Heart right ventricle (tissue), 16 donors: ENCODE results near the gene WNK3. TPM values are rescaled to one million over a fixed set of nuclear protein-coding genes. Genes with fewer than 3 reads are reported as not detected.

Experiments used
- ATAC-seq, 8 donors: fragments of 200-7000 bp; cut with Tn5 transposase; one replicate each; pipeline ENCODE4 v1.9.1; 2020; ENCODE audit warnings: mild to moderate bottlenecking in 8 of 8, moderate library complexity in 8 of 8, moderate number of reproducible peaks in 1 of 8
- DNase-seq, 2 donors: peaks; one replicate each; pipeline ENCODE4 v3.0.0-alpha.2; 2020
- H3K27ac ChIP-seq, 10 donors: fragments of 200-600 bp; sonication (generic) in 2 of 10; one replicate each; pipeline versions ENCODE4 v1.5.0 to v1.8.0; 2020 to 2022; ENCODE audit warnings: mild to moderate bottlenecking in 3 of 10
- H3K27me3 ChIP-seq, 7 donors: fragments of 200-600 bp; one replicate each; pipeline ENCODE4 v1.8.0; 2021 to 2022; ENCODE audit warnings: mild to moderate bottlenecking in 2 of 7
- H3K36me3 ChIP-seq, 9 donors: fragments of 200-600 bp; sonication (generic) in 1 of 9; one replicate each; pipeline versions ENCODE4 v1.5.0 to v1.8.0; 2020 to 2022; ENCODE audit warnings: mild to moderate bottlenecking in 2 of 9
- H3K4me1 ChIP-seq, 9 donors: fragments of 200-600 bp; sonication (generic) in 1 of 9; one replicate each; pipeline versions ENCODE4 v1.5.0 to v1.8.0; 2020 to 2022; ENCODE audit warnings: mild to moderate bottlenecking in 4 of 9
- H3K4me3 ChIP-seq, 10 donors: fragments of 200-600 bp; sonication (generic) in 2 of 10; one replicate each; pipeline versions ENCODE4 v1.5.0 to v1.8.0; 2020 to 2022; ENCODE audit warnings: mild to moderate bottlenecking in 7 of 10, moderate library complexity in 2 of 10
- H3K9me3 ChIP-seq, 11 donors: fragments of 200-600 bp in 10 of 11; sonication (generic) in 2 of 11; one replicate each; pipeline versions ENCODE4 v1.5.0 to v1.8.0; 2013 to 2022; ENCODE audit warnings: mild to moderate bottlenecking in 2 of 11, control low read depth in 1 of 11, moderate library complexity in 1 of 11
- WGBS, 2 donors: extraction: QIAGEN DNeasy Blood & Tissue Kit; methylation state at CpG; one replicate each; pipeline ENCODE4 v1.1.7; 2013; ENCODE audit warnings: inconsistent platforms in 1 of 2; 5-methylcytosine and 5-hydroxymethylcytosine counted together
- intact Hi-C, 10 donors: fragments of 100-400 bp; cut with DNase I; formaldehyde crosslinking; loops; one replicate each; pipeline versions ENCODE4 v1.11.1 to v1.14.2; 2022
- polyA plus RNA-seq, 2 donors: library from polyadenylated mRNA; stranded (reverse); fragments of 200-250 nt; gene quantifications; one replicate each; pipeline ENCODE4 v1.2.3, GENCODE V29; 2013
- total RNA-seq, 10 donors: library from RNA; stranded (reverse); fragmentation: NEBNext Ultra II Directional in 3 of 10; extraction: Animal tissue kit (Norgen Biotek cat#: 25700) in 3 of 10; gene quantifications; one replicate each; pipeline versions ENCODE4 v1.2.1 to v1.2.4, GENCODE V29; 2021 to 2023
- TF ChIP-seq, protein P1 (sequence below), 9 donors: fragments of 200-600 bp; sonication (generic) in 2 of 9; IDR thresholded peaks; one replicate each; pipeline versions ENCODE4 v1.5.0 to v1.8.0; 2021 to 2022; ENCODE audit warnings: antibody characterized with exemption in 9 of 9, mild to moderate bottlenecking in 5 of 9, moderate library complexity in 1 of 9
- donor health status: Arrhythmogenic right ventricular cardiomyopathy.
- donor health status: ischemic (EF 13 %, LVEDD 7.1; RV severe dilation, severe dysfunction).
- donor health status: healthy with polysubstance abuse.
- donor health status: DM: no; HTN: yes; CAD: no.
- donor health status: DM: no; HTN: no; CAD: no.
- donor health status: ischemic (EF 25% LVEDD 6.9; RV normal size, moderate dysfunction).
- donor health status: ischemic (EF 25% LVEDD 5.7; RV mildly dilated, moderate dysfunction).
- donor health status: healthy.
- donor health status: DM: yes; HTN: yes; CAD: no.
- donor health status: Ischemic cardiomyopathy.
- donor health status: ischemic (EF 35%, LVEDD 5.7; RV mildly dilated, moderate dysfunction).
- donor health status: nonischemic (EF 11% LVEDD 7.7; RV severe dilation, severe dysfunction).
- donor health status: DM: yes; HTN: yes; CAD: no.
- donor health status: PGD.
- donor health status: ischemic (EF 29% LVEDD 5.4; RV normal size, mild dysfunction).
- donor health status: nonischemic (EF 23%, LVEDD 6.1; RV moderate dilation, normal function).

The WNK3 gene
- total and polyA plus RNA-seq, 12 donors: 0.19 to 2.3 (median 0.36) TPM

DNA sequence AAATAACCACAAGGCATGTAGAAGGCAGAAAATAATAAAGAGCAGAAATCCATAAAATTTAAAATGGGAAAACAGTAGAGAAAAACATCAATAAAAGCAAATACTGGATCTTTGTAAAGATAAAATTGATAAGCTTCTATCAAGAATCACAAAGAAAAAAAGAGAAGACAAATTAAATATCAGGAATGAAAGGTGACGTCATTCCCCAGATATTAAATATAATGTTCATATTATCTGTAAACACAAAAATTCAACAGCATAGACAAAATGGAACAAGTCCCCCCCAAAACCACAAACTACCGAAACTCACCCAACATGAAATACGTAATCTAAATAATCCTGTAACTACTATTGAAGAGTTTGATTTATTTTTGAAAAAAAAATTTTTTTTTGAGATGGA is 144.2 kb downstream of the WNK3 start:
- intact Hi-C loops: no loop called here
- ATAC-seq (no peak), DNase-seq (no peak)
- TF ChIP-seq, protein P1, sequence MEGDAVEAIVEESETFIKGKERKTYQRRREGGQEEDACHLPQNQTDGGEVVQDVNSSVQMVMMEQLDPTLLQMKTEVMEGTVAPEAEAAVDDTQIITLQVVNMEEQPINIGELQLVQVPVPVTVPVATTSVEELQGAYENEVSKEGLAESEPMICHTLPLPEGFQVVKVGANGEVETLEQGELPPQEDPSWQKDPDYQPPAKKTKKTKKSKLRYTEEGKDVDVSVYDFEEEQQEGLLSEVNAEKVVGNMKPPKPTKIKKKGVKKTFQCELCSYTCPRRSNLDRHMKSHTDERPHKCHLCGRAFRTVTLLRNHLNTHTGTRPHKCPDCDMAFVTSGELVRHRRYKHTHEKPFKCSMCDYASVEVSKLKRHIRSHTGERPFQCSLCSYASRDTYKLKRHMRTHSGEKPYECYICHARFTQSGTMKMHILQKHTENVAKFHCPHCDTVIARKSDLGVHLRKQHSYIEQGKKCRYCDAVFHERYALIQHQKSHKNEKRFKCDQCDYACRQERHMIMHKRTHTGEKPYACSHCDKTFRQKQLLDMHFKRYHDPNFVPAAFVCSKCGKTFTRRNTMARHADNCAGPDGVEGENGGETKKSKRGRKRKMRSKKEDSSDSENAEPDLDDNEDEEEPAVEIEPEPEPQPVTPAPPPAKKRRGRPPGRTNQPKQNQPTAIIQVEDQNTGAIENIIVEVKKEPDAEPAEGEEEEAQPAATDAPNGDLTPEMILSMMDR (IDR thresholded peaks at IDR 0.05): no peak
- Histone ChIP-seq H3K27ac (no peak overlapping the region), H3K27me3 (peaks cover 0 to 5% (median 0%) of the 10 kb centered on the region in 7 donors), H3K4me1 (no peaks in the 10 kb centered on the region), H3K36me3 (no peaks in the 10 kb centered on the region), H3K9me3 (no peaks in the 10 kb centered on the region), H3K4me3 (no peak overlapping the region)
- WGBS, 2 donors: 96 to 98% methylated on average over 3 of the region's 3 CpGs

DNA sequence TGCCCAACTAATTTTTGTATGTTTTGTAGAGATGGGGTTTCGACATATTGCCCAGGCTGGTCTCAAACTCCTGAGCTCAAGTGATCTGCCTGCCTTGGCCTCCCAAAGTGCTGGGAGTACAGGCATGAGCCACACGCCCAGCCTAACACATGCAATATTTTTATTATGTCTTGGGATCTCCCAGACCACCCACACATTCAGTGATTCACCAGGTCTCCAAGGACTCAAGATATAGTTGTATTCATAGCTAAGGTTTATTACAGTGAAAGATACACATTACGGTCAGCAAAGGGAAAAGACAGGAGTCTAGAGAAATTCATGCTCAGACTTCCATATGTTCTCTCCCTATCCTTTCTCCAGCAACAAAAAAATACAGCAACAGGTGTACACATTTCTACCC is 149.3 kb downstream of the WNK3 start:
- Histone ChIP-seq H3K27ac (no peak overlapping the region), H3K36me3 (no peaks in the 10 kb centered on the region), H3K27me3 (peaks cover 0 to 26% (median 0%) of the 10 kb centered on the region in 7 donors), H3K9me3 (no peaks in the 10 kb centered on the region), H3K4me3 (no peak overlapping the region), H3K4me1 (no peaks in the 10 kb centered on the region)
- DNase-seq (no peak), ATAC-seq (no peak)
- WGBS, 2 donors: 85 to 92% methylated on average over 3 of the region's 3 CpGs
- intact Hi-C loops: no loop called here
- TF ChIP-seq, protein P1 (IDR thresholded peaks at IDR 0.05): no peak

DNA sequence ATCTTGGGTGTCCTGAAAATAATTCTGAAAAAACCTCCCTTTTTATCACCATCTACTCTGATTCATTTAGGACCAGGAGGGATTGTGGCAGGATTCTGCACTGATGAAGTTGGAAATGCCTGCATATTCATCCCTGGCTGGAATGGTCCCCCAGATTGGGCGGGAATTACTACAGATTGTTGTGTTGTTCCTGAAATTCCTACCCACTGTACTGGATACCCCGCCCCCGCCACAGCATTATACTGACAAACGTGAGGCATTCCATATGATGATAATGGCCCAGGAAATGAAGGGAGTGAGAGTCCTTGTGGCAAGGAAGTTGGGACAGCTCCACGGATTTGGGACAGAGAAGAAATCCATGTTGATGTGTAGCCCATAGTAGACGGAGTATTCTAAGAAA is 159.6 kb downstream of the WNK3 start:
- intact Hi-C loops: no loop called here

DNA sequence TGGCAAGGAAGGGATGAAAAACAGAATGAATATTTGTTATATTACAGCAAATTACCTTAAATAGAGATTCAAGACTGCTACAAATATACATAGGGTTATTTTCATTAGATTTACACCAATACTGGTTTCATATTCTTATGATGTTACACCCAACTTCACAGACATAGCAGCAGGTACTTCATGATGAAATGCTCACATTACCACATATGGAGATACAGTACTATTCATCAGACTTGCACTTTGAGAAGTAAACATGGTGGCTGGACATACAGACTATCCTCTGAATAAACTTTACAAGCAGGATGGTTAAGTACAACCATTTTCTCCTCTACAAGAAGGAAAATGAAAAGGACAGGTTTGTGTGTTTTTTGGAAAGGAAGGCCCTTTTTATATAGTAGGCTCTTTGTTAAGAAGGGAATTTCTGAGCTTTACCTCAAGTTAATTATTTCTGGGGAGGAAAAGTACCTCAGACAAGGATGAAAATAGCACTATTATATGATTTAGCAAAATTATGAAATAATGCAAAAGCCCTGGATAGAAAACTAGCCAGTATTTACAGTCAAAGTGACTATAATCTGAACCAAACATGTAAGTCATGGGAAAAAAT is 162.8 kb downstream of the WNK3 start:
- Histone ChIP-seq H3K4me3 (no peak overlapping the region), H3K27me3 (peaks cover 0 to 64% (median 0%) of the 10 kb centered on the region in 7 donors), H3K9me3 (no peaks in the 10 kb centered on the region), H3K4me1 (no peaks in the 10 kb centered on the region), H3K36me3 (no peaks in the 10 kb centered on the region), H3K27ac (no peak overlapping the region)
- ATAC-seq (no peak), DNase-seq (no peak)
- TF ChIP-seq, protein P1 (IDR thresholded peaks at IDR 0.05): no peak
- intact Hi-C loops: no loop called here

More for the DNA sequence above, 159.6 kb downstream of the WNK3 start:
- H3K4me1 ChIP-seq: no peaks in the 10 kb centered on the region
- TF ChIP-seq, protein P1 (IDR thresholded peaks at IDR 0.05): no peak
- no peak overlapping the region for H3K27ac ChIP-seq
- no peak for ATAC-seq
- no peak for DNase-seq
- peaks cover 0 to 78% (median 0%) of the 10 kb centered on the region in 7 donors for H3K27me3 ChIP-seq
- 62 to 73% methylated on average over 6 of the region's 6 CpGs for WGBS, 2 donors
- H3K4me3 ChIP-seq: no peak overlapping the region
- no peaks in the 10 kb centered on the region for H3K9me3 ChIP-seq
- H3K36me3 ChIP-seq: no peaks in the 10 kb centered on the region
